ENCODE measurements around the gene NT5DC2.

Gene NT5DC2

DNA sequence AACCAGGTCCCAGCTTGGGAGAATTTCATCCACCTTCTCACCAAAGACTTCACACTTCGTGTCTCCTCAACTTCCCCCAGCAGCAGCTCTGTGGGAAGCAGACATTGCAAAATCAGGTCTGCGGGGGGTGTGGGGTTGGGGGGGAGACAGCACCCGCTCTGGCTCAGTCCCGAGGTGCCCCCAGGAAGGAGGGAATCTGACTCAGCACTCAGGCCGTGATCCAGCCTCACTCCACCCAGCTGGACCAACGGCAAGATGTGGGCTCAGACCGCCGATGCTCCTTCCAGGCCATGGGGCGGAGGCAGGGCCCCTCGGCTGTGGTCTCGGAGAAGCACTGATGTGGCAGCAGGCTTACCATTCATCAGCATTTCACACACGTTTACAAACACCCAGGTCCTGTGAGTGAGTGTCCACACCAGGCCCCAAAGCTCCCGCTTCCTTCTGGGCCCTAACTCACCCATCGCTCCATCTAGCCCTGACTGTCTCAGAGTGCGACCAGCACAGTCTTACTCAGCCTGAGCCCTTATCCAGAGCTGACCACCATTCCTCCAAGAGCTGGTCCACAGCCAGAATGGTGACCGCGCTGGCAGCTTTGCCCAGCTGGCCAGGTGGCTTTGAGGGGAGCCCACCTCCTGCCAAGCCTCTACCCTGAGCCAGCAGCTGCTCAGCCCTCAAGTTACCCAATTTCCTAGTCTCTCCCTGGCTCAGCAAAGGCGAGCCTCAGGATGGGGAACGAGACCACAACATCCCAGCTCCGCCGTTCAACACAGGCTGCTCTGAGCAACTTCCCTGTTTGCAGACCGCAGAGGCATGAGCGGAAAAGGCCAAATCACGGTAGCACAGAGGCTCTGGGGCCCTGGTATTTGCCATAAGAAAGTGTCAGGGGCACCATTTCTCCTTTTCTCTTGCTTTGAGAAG is 35.3 kb downstream of the NT5DC2 start:
- DNase-seq (ENCODE audit: low read depth, low spot score), result no peak
- no peak for TF ChIP-seq CTCF (IDR thresholded peaks at IDR 0.05; ENCODE audit: insufficient read depth, low read length, missing control alignments)
- POLR2A ChIA-PET, result interaction anchor here (0.6 to 1.0 kb wide), 5 partner anchors 8 to 35 kb away, joined by 3 to 5 read pairs (median 4); no protein-coding TSS in a partner anchor
- H3K4me3 ChIP-seq (ENCODE audit: low read depth, low read length), result no peak overlapping the region
- CTCF ChIA-PET, result interaction anchor here (0.9 kb wide), 1 partner anchor 28 kb away, joined by 3 read pairs; no protein-coding TSS in a partner anchor

GRCh38 chr3:52495777-52496602 is 37.7 kb downstream of the NT5DC2 start:
- H3K4me3 ChIP-seq (ENCODE audit: low read depth, low read length), result no peak overlapping the region
- no peak for DNase-seq (ENCODE audit: low read depth, low spot score)

GRCh38 chr3:52494886-52495495 is 38.7 kb downstream of the NT5DC2 start, which contains the start of gene STAB1:
Gene STAB1 (plus strand): TSS chr3:52495338. CDS start chr3:52495414, 76 bp downstream.
- CTCF ChIA-PET, result interaction anchor here (0.7 to 1.1 kb wide), 3 partner anchors 25 to 48 kb away, joined by 3 read pairs; no protein-coding TSS in a partner anchor
- no peak for DNase-seq (ENCODE audit: low read depth, low spot score)

More at GRCh38 chr3:52495777-52496602, 37.7 kb downstream of the NT5DC2 start:
- TF ChIP-seq CTCF (IDR thresholded peaks at IDR 0.05; ENCODE audit: insufficient read depth, low read length, missing control alignments), result no peak
- CTCF ChIA-PET, result interaction anchor here (0.7 to 1.0 kb wide), 2 partner anchors 26 to 49 kb away, joined by 3 read pairs; no protein-coding TSS in a partner anchor
- POLR2A ChIA-PET, result interaction anchor here (0.9 kb wide), 1 partner anchor 27 kb away, joined by 3 read pairs; no protein-coding TSS in a partner anchor

DNA sequence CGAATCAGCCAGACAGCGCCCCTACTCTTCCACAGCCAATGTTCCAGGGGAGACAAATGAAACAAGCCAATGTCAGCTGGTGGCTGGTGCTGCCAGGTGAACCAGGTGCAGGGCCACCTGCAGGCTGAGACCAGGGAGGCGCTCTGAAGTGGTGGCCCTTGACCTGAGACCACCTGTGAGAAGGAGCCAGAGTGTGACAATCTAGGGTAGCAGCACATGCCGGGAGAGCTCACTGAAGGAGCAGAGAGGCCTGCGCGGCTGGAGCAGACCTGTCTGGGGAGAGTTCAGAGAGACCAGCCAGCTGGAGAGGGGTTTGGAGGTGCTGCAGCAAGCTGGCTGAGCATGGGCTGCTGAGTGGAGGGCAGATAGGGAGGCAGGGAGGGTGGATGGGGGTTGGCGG is 39.2 kb downstream of the NT5DC2 start:
- POLR2A ChIA-PET, result no interaction called here
- CTCF ChIA-PET, result interaction anchor here (1.1 kb wide), 1 partner anchor 46 kb away, joined by 3 read pairs; no protein-coding TSS in a partner anchor
- H3K4me3 ChIP-seq (ENCODE audit: low read depth, low read length), result no peak overlapping the region
- DNase-seq (ENCODE audit: low read depth, low spot score), result no peak
- no peak for TF ChIP-seq CTCF (IDR thresholded peaks at IDR 0.05; ENCODE audit: insufficient read depth, low read length, missing control alignments)

More at GRCh38 chr3:52494886-52495495, 38.7 kb downstream of the NT5DC2 start, which contains the start of gene STAB1:
- no peak for TF ChIP-seq CTCF (IDR thresholded peaks at IDR 0.05; ENCODE audit: insufficient read depth, low read length, missing control alignments)
- H3K4me3 ChIP-seq (ENCODE audit: low read depth, low read length), result no peak within 1 kb of the TSS
- POLR2A ChIA-PET, result no interaction called here

DNA sequence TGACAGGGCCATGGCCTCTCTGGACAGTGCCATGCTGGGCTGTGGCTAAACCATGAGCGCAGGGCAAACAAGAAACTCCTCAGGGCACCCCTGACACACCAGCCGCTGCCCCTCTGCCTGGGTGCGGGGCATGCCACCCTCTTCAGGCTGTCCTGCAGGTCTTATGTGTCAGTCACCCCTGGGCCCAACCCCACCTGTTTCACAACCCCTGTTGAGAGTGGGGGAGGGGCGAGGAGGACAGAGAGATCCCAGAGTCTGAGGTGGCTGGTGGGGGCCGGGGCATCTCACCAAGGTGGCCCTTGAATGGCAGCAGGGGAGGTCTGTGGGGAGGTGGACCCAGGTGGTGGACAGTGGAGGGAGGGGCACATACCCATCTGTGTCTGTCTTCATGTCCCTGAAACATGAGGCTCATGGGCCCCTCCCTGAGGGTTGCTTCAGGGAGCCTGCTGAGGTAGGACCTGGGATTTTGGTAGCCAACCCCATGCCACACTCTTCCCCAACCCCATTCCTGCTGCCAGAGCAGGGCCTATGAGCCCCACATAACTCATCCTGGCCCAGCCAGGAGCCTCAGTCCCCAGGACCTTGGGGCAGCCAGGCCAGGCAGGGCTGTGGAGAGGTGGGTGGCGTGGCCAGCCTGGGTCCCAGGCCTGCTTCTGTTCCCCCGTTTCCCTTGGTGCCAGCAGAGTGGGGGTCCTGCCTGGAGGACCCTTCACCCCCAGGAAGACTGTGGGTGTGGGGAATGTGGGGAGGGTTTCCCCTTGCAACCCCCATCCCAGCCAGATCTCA is 40.2 kb downstream of the NT5DC2 start:
- TF ChIP-seq CTCF (IDR thresholded peaks at IDR 0.05; ENCODE audit: insufficient read depth, low read length, missing control alignments), result no peak
- H3K4me3 ChIP-seq (ENCODE audit: low read depth, low read length), result no peak overlapping the region
- POLR2A ChIA-PET, result no interaction called here
- DNase-seq (ENCODE audit: low read depth, low spot score), result no peak
- CTCF ChIA-PET, result no interaction called here

Data from AG04449 (cell line).